HepG2 (cell line): ENCODE data around the gene OR1F1. TPM values are rescaled to one million over a fixed set of nuclear protein-coding genes. Genes with fewer than 3 reads are reported as not detected.
A peak's percentile ranks its signal among the peaks of the same experiment; 100 is the strongest.

Experiments used
- ARHGAP35 ChIP-seq: sonication (generic); formaldehyde crosslinking; IDR thresholded peaks from 2 replicates; pipeline ENCODE4 v1.9.0; 2022; ENCODE audit warnings: mild to moderate bottlenecking, inconsistent platforms, moderate library complexity, missing genetic modification reagents, borderline replicate concordance
- ATF7 ChIP-seq, 2 experiments: fragments of 450-650 bp in 1 of 2; sonication (generic) in 1 of 2; formaldehyde crosslinking in 1 of 2; IDR thresholded peaks; 2 replicates each; pipeline versions ENCODE4 v1.4.0 to v1.6.1; 2016 to 2020; ENCODE audit warnings: antibody characterized with exemption in 1 of 2, mild to moderate bottlenecking in 1 of 2, missing genetic modification reagents in 1 of 2
- CAMTA2 ChIP-seq: sonication (generic); formaldehyde crosslinking; IDR thresholded peaks from 2 replicates; pipeline ENCODE4 v1.4.0; 2020; ENCODE audit warnings: mild to moderate bottlenecking, missing genetic modification reagents, borderline replicate concordance
- CCDC6 ChIP-seq: sonication (generic); formaldehyde crosslinking; IDR thresholded peaks from 2 replicates; pipeline ENCODE4 v1.8.1; 2022; ENCODE audit warnings: mild to moderate bottlenecking, missing genetic modification reagents, moderate library complexity
- CERS6 ChIP-seq: sonication (generic); formaldehyde crosslinking; IDR thresholded peaks from 2 replicates; pipeline ENCODE4 v1.5.0; 2020; ENCODE audit warnings: missing genetic modification reagents
- ETV6 ChIP-seq: sonication (generic); formaldehyde crosslinking; conservative IDR thresholded peaks from 2 replicates; pipeline ENCODE4 v1.4.0; 2020; ENCODE audit warnings: missing genetic modification reagents
- GABPA ChIP-seq, 2 experiments: IDR thresholded peaks; 2 replicates each; pipeline ENCODE4 v1.6.1; 2011 to 2016; ENCODE audit warnings: low read depth in 2 of 2, low read length in 1 of 2, missing biosample characterization in 1 of 2, missing genetic modification characterization in 1 of 2
- GLI4 ChIP-seq: sonication (generic); formaldehyde crosslinking; IDR thresholded peaks from 2 replicates; pipeline ENCODE4 v1.5.1; 2020; ENCODE audit warnings: missing genetic modification reagents, mild to moderate bottlenecking, moderate library complexity, borderline replicate concordance
- IKZF5 ChIP-seq: IDR thresholded peaks from 2 replicates; pipeline ENCODE4 v1.6.1; 2018; ENCODE audit warnings: missing genetic modification reagents, mild to moderate bottlenecking, missing compliant biosample characterization
- NR2C2 ChIP-seq: sonication (generic); formaldehyde crosslinking; IDR thresholded peaks from 2 replicates; pipeline ENCODE4 v1.4.0; 2020; ENCODE audit warnings: missing genetic modification reagents, mild to moderate bottlenecking, moderate library complexity, borderline replicate concordance
- SIN3A ChIP-seq: IDR thresholded peaks from 2 replicates; pipeline ENCODE4 v1.6.1; 2011; ENCODE audit warnings: low read depth, mild to moderate bottlenecking, control low read depth, low read length, borderline replicate concordance
- SRSF9 ChIP-seq: fragments of 200-400 bp; formaldehyde crosslinking; IDR thresholded peaks from 2 replicates; pipeline ENCODE4 v1.6.1; 2018; ENCODE audit warnings: borderline replicate concordance, mild to moderate bottlenecking, low read depth, low read length; ENCODE audit not compliant: insufficient read depth, poor library complexity, severe bottlenecking
- SUZ12 ChIP-seq: fragments of 150-350 bp; IDR thresholded peaks from 2 replicates; pipeline ENCODE4 v1.6.1; 2014; ENCODE audit warnings: low read depth, low read length
- ZBTB7A ChIP-seq: sonication (generic); formaldehyde crosslinking; IDR thresholded peaks from 2 replicates; pipeline ENCODE4 v1.8.0; 2022; ENCODE audit warnings: mild to moderate bottlenecking, missing genetic modification reagents
- ZFP90 ChIP-seq: sonication (generic); formaldehyde crosslinking; IDR thresholded peaks from 2 replicates; pipeline ENCODE4 v1.8.0; 2022; ENCODE audit warnings: missing genetic modification reagents, mild to moderate bottlenecking, inconsistent platforms, borderline replicate concordance
- ZFY ChIP-seq: sonication (generic); formaldehyde crosslinking; IDR thresholded peaks from 2 replicates; pipeline ENCODE4 v1.4.0; 2020; ENCODE audit warnings: missing genetic modification reagents
- ZGPAT ChIP-seq: IDR thresholded peaks from 2 replicates; pipeline ENCODE4 v1.6.1; 2016; ENCODE audit warnings: mild to moderate bottlenecking
- ZKSCAN5 ChIP-seq: sonication (generic); formaldehyde crosslinking; IDR thresholded peaks from 2 replicates; pipeline ENCODE4 v1.5.1; 2020; ENCODE audit warnings: mild to moderate bottlenecking, missing genetic modification reagents
- ZMYM2 ChIP-seq: sonication (generic); formaldehyde crosslinking; IDR thresholded peaks from 2 replicates; pipeline ENCODE4 v1.8.0; 2022; ENCODE audit warnings: mild to moderate bottlenecking, missing genetic modification reagents
- ZNF101 ChIP-seq: sonication (generic); formaldehyde crosslinking; IDR thresholded peaks from 2 replicates; pipeline ENCODE4 v1.4.0; 2020; ENCODE audit warnings: mild to moderate bottlenecking, low read depth, missing genetic modification reagents, borderline replicate concordance
- ZNF20 ChIP-seq: sonication (generic); formaldehyde crosslinking; IDR thresholded peaks from 2 replicates; pipeline ENCODE4 v1.4.0; 2020; ENCODE audit warnings: mild to moderate bottlenecking, moderate library complexity, missing genetic modification reagents
- ZNF441 ChIP-seq: sonication (generic); formaldehyde crosslinking; IDR thresholded peaks from 2 replicates; pipeline ENCODE4 v1.7.0; 2021; ENCODE audit warnings: missing genetic modification reagents, borderline replicate concordance
- ZNF616 ChIP-seq: sonication (generic); formaldehyde crosslinking; IDR thresholded peaks from 2 replicates; pipeline ENCODE4 v1.5.0; 2020; ENCODE audit warnings: low read depth, mild to moderate bottlenecking, missing genetic modification reagents
- ZNF782 ChIP-seq: sonication (generic); formaldehyde crosslinking; IDR thresholded peaks from 2 replicates; pipeline ENCODE4 v1.4.0; 2020; ENCODE audit warnings: missing genetic modification reagents, mild to moderate bottlenecking, borderline replicate concordance
- ZZZ3 ChIP-seq: sonication (generic); formaldehyde crosslinking; IDR thresholded peaks from 2 replicates; pipeline ENCODE4 v1.4.0; 2020; ENCODE audit warnings: missing genetic modification reagents, mild to moderate bottlenecking, borderline replicate concordance
- polyA plus RNA-seq, 8 experiments: library from polyadenylated mRNA; depleted of rRNA in 3 of 8; stranded (reverse) in 7 of 8; unstranded in 1 of 8; fragments of >200 nt; fragmentation: Illumina TruSeq in 4 of 8; extraction: Trizol in 4 of 8; gene quantifications; 2 replicates each; pipeline versions ENCODE4 v1.2.1 to v1.2.3, GENCODE V29; 2011 to 2016; ENCODE audit warnings: low read depth in 4 of 8, missing spikeins in 1 of 8, mixed read lengths in 1 of 8; ENCODE audit not compliant: insufficient read depth in 1 of 8
- total RNA-seq, 5 experiments: library from RNA; depleted of rRNA; stranded (reverse); fragments of >200 nt; fragmentation: Illumina TruSeq; extraction: Trizol; gene quantifications; 2 replicates each; pipeline ENCODE4 v1.2.3, GENCODE V29; 2016; ENCODE audit warnings: low read depth in 1 of 5

The OR1F1 gene
- total and polyA plus RNA-seq, 2 of the 13 experiments (the other 11 are each of a cell fraction or from before 2014, with no cell fraction given), result 0.90 TPM; not detected in 1

GRCh38 chr16:3234857-3235561 lies 47.0 kb downstream of the OR1F1 start, which contains the start of gene ZNF200 (continued):
- TF ChIP-seq ZBTB7A (CRISPR knock-in tag) (0 out of 2 replicates have a peak, but pooled peaks have one; percentile 41), ZNF20 (CRISPR knock-in tag) (no peak), SIN3A (peak; percentile 50; the same call in 1 of the 2 replicates), CERS6 (no peak), CAMTA2 (peak; percentile 64; the same call in 1 of the 2 replicates), ZGPAT (CRISPR knock-in tag) (peak; percentile 85), ZNF616 (CRISPR knock-in tag) (peak; percentile 38; the same call in 1 of the 2 replicates), NR2C2 (CRISPR knock-in tag) (peak; percentile 88), CCDC6 (CRISPR knock-in tag) (peak; percentile 62; the same call in 1 of the 2 replicates), ZFY (CRISPR knock-in tag) (peak; percentile 90), ZFP90 (CRISPR knock-in tag) (no peak), ZZZ3 (CRISPR knock-in tag) (peak; percentile 56), ZNF782 (CRISPR knock-in tag) (peak; percentile 57; the same call in 1 of the 2 replicates), ETV6 (no peak), GABPA (IDR thresholded peaks at IDR 0.05; ENCODE audit: low read depth, low read length) (peak; percentile 91), GABPA (CRISPR knock-in tag; IDR thresholded peaks at IDR 0.05; ENCODE audit: low read depth) (peak; percentile 96), SUZ12 (peak; percentile 47), GLI4 (CRISPR knock-in tag) (peak; percentile 87; the same call in 1 of the 2 replicates), ZKSCAN5 (CRISPR knock-in tag) (peak; percentile 22; the same call in 1 of the 2 replicates), SRSF9 (no peak), ZMYM2 (0 out of 2 replicates have a peak, but pooled peaks have one; percentile 64), ARHGAP35 (CRISPR knock-in tag) (no peak), ATF7 (IDR thresholded peaks at IDR 0.05) (peak; percentile 71), ATF7 (CRISPR knock-in tag; IDR thresholded peaks at IDR 0.05) (0 out of 2 replicates have a peak, but pooled peaks have one; percentile 33), ZNF441 (CRISPR knock-in tag) (peak; percentile 77; the same call in 1 of the 2 replicates), IKZF5 (peak; percentile 70; the same call in 1 of the 2 replicates), ZNF101 (CRISPR knock-in tag) (no peak)
